Uterus (tissue), 2 donors: ENCODE data around the gene ADAMTS18.

Experiments
- POLR2A ChIP-seq, 2 donors: fragments of 450-650 bp; IDR thresholded peaks; one replicate each; pipeline ENCODE4 v1.6.1; 2016; ENCODE audit warnings: antibody characterized with exemption in 2 of 2, mild to moderate bottlenecking in 1 of 2, moderate library complexity in 1 of 2
- TF ChIP-seq, protein P1 (sequence below), 4 experiments: fragments of 200-600 bp in 2 of 4; fragments of 450-650 bp in 2 of 4; sonication (generic) in 2 of 4; IDR thresholded peaks; one replicate each; pipeline ENCODE4 v1.5.1; 2016 to 2019; ENCODE audit warnings: antibody characterized with exemption in 4 of 4, mild to moderate bottlenecking in 2 of 4, moderate library complexity in 1 of 4

GRCh38 chr16:77450790-77451487 lies 16.1 kb upstream of the ADAMTS18 start:
- TF ChIP-seq POLR2A (IDR thresholded peaks at IDR 0.05) = no peak
- TF ChIP-seq, protein P1, sequence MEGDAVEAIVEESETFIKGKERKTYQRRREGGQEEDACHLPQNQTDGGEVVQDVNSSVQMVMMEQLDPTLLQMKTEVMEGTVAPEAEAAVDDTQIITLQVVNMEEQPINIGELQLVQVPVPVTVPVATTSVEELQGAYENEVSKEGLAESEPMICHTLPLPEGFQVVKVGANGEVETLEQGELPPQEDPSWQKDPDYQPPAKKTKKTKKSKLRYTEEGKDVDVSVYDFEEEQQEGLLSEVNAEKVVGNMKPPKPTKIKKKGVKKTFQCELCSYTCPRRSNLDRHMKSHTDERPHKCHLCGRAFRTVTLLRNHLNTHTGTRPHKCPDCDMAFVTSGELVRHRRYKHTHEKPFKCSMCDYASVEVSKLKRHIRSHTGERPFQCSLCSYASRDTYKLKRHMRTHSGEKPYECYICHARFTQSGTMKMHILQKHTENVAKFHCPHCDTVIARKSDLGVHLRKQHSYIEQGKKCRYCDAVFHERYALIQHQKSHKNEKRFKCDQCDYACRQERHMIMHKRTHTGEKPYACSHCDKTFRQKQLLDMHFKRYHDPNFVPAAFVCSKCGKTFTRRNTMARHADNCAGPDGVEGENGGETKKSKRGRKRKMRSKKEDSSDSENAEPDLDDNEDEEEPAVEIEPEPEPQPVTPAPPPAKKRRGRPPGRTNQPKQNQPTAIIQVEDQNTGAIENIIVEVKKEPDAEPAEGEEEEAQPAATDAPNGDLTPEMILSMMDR (IDR thresholded peaks at IDR 0.05) = no peak
